Tibial nerve (tissue), 3 donors: ENCODE measurements around the gene SLX4.

ENCODE experiments used
- CTCF ChIP-seq, 5 experiments: fragments of 200-600 bp in 3 of 5; fragments of 450-650 bp in 2 of 5; sonication (generic) in 3 of 5; IDR thresholded peaks; one replicate each; pipeline ENCODE4 v1.5.1; 2016 to 2019; ENCODE audit warnings: antibody characterized with exemption in 5 of 5, mild to moderate bottlenecking in 3 of 5, moderate library complexity in 2 of 5
- POLR2A ChIP-seq, 2 donors: fragments of 450-650 bp; IDR thresholded peaks; one replicate each; pipeline ENCODE4 v1.6.1; 2017; ENCODE audit warnings: antibody characterized with exemption in 2 of 2, mild to moderate bottlenecking in 2 of 2, moderate library complexity in 2 of 2

GRCh38 chr16:3581392-3581791 lies 30.0 kb downstream of the SLX4 start:
- TF ChIP-seq CTCF (IDR thresholded peaks at IDR 0.05) (no peak), POLR2A (IDR thresholded peaks at IDR 0.05) (no peak)
